ENCODE measurements around the gene KYNU.
"Not testable (repeated sequence)": the region's sequence is repeated elsewhere in the genome, so short reads cannot be mapped to it uniquely, and the experiment has no call there.

The KYNU gene

GRCh38 chr2:142872882-142873724 lies 4.4 kb upstream of the KYNU start:
- DNase-seq = no peak

- no peak for DNase-seq
These were observed 3.6 kb upstream of the KYNU start for GRCh38 chr2:142873831-142874287.

GRCh38 chr2:142874293-142874814 lies 3.1 kb upstream of the KYNU start:
- no peak for DNase-seq

- DNase-seq = no peak
These were observed 2.5 kb upstream of the KYNU start for GRCh38 chr2:142875010-142875409.

- no peak for DNase-seq
These were observed 1.8 kb upstream of the KYNU start for GRCh38 chr2:142875652-142876051.

- no peak for DNase-seq
These were observed 1.0 kb upstream of the KYNU start for GRCh38 chr2:142876423-142876822.

- DNase-seq = no peak
These were observed 691 bp downstream of the KYNU start for GRCh38 chr2:142878031-142878678.

GRCh38 chr2:142879151-142879550 lies 1.7 kb downstream of the KYNU start:
- DNase-seq = no peak

GRCh38 chr2:142880279-142880678 lies 2.8 kb downstream of the KYNU start:
- no peak for DNase-seq

- no peak for DNase-seq
These were observed 4.2 kb downstream of the KYNU start for GRCh38 chr2:142881619-142882018.

- not testable (repeated sequence) for DNase-seq
These were observed 5.0 kb downstream of the KYNU start for GRCh38 chr2:142882500-142882899.

- DNase-seq = no peak
These were observed 6.1 kb downstream of the KYNU start for GRCh38 chr2:142883526-142883925.

- DNase-seq = no peak
These were observed 8.1 kb downstream of the KYNU start for GRCh38 chr2:142885543-142885942.

GRCh38 chr2:142892715-142893114 lies 15.3 kb downstream of the KYNU start:
- DNase-seq = no peak

- no peak for DNase-seq
These were observed 15.8 kb downstream of the KYNU start for GRCh38 chr2:142893241-142893640.

GRCh38 chr2:142897807-142898206 lies 20.3 kb downstream of the KYNU start:
- DNase-seq = no peak

- DNase-seq = not testable (repeated sequence)
These were observed 22.9 kb downstream of the KYNU start for GRCh38 chr2:142900327-142900726.

GRCh38 chr2:142901780-142902179 lies 24.3 kb downstream of the KYNU start:
- DNase-seq = no peak

GRCh38 chr2:142903726-142904125 lies 26.3 kb downstream of the KYNU start:
- DNase-seq = not testable (repeated sequence)

- no peak for DNase-seq
These were observed 30.2 kb downstream of the KYNU start for GRCh38 chr2:142907653-142908052.

- no peak for DNase-seq
These were observed 37.2 kb downstream of the KYNU start for GRCh38 chr2:142914507-142915313.

GRCh38 chr2:142915502-142915901 lies 38.0 kb downstream of the KYNU start:
- DNase-seq = no peak

GRCh38 chr2:142918624-142919023 lies 41.2 kb downstream of the KYNU start:
- no peak for DNase-seq
